Smooth muscle cell (in vitro differentiated cells): ENCODE data around the gene CLEC4D. TPM values are rescaled to one million over a fixed set of nuclear protein-coding genes. Genes with fewer than 3 reads are reported as not detected.

Experiments
- DNase-seq: peaks from one replicate; lab custom pipeline; 2025; ENCODE audit not compliant: unreplicated experiment; lab: John Stamatoyannopoulos, UW
- H2AFZ ChIP-seq: fragments of 200-600 bp; sonication (generic); 2 replicates; pipeline ENCODE4 v1.6.0; 2016; ENCODE audit warnings: antibody characterized with exemption, low read depth, mild to moderate bottlenecking
- H3F3A ChIP-seq: fragments of 200-600 bp; sonication (generic); 2 replicates; pipeline ENCODE4 v1.6.0; 2017; ENCODE audit warnings: antibody characterized with exemption, low read depth
- H3K27ac ChIP-seq: fragments of 200-600 bp; sonication (generic); 2 replicates; pipeline ENCODE4 v1.5.1; 2016; ENCODE audit warnings: low read depth, mild to moderate bottlenecking
- H3K27me3 ChIP-seq: fragments of 200-600 bp; sonication (generic); 2 replicates; pipeline ENCODE4 v1.6.1; 2016; ENCODE audit warnings: low read depth, mild to moderate bottlenecking
- H3K36me3 ChIP-seq: fragments of 200-600 bp; sonication (generic); 2 replicates; pipeline ENCODE4 v1.5.1; 2016; ENCODE audit warnings: low read depth
- H3K4me1 ChIP-seq: fragments of 200-600 bp; sonication (generic); 2 replicates; pipeline ENCODE4 v1.5.1; 2016; ENCODE audit warnings: low read depth
- H3K4me2 ChIP-seq: fragments of 200-600 bp; sonication (generic); 2 replicates; pipeline ENCODE4 v1.6.0; 2016; ENCODE audit warnings: mild to moderate bottlenecking
- H3K4me3 ChIP-seq: fragments of 200-600 bp; sonication (generic); 2 replicates; pipeline ENCODE4 v1.5.1; 2016; ENCODE audit warnings: mild to moderate bottlenecking
- H3K79me2 ChIP-seq: fragments of 200-600 bp; sonication (generic); 2 replicates; pipeline ENCODE4 v1.6.0; 2016; ENCODE audit warnings: low read depth, mild to moderate bottlenecking
- H3K9ac ChIP-seq: fragments of 200-600 bp; sonication (generic); 2 replicates; pipeline ENCODE4 v1.6.0; 2016; ENCODE audit warnings: low read depth
- H3K9me3 ChIP-seq: fragments of 200-600 bp; sonication (generic); replicated peaks from 2 replicates; pipeline ENCODE4 v1.5.1; 2016; ENCODE audit warnings: low read depth
- H4K20me1 ChIP-seq: fragments of 200-600 bp; sonication (generic); 2 replicates; pipeline ENCODE4 v1.6.0; 2016; ENCODE audit warnings: low read depth
- WGBS: methylation state at CpG from one replicate; pipeline ENCODE4 v1.1.7; 2016; ENCODE audit warnings: low lambda C conversion rate; 5-methylcytosine and 5-hydroxymethylcytosine counted together
- polyA plus RNA-seq: library from polyadenylated mRNA; unstranded; fragments of >200 nt; fragmentation: Nextera tagmentation; extraction: Ambion mirVana; gene quantifications from 2 replicates; pipeline ENCODE4 v1.2.1, GENCODE V29; 2016
- total RNA-seq: library from RNA; depleted of rRNA; stranded (reverse); fragments of >200 nt; gene quantifications from 2 replicates; pipeline ENCODE4 v1.2.3, GENCODE V29; 2014
- TF ChIP-seq, protein P1 (sequence below): fragments of 200-600 bp; sonication (generic); IDR thresholded peaks from 2 replicates; pipeline ENCODE4 v1.5.1; 2017; ENCODE audit warnings: borderline replicate concordance, mild to moderate bottlenecking, antibody characterized with exemption; ENCODE audit not compliant: insufficient read depth, poor library complexity, severe bottlenecking

Gene CLEC4D
- total and polyA plus RNA-seq, 2 experiments from 2014 or later, result not detected

DNA sequence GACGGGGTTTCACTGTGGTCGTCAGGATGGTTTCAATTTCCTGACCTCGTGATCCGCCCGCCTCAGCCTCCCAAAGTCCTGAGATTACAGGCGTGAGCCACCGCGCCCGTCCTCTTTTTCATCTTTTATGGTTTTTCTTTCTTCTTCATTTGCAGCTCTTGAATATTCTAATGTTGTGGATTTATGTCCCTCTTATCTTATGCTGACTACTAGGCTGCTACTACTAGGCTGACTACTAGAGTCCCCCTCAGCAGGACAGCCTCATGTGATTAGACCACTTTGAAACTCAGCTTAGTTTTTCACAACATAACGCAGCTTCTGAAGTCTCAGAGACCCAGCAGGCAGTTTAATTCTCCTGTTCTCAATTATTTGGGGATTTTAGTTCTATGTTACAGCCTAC is 28.3 kb downstream of the CLEC4D start:
- no peak overlapping the region for H3K27ac ChIP-seq
- H3K9me3 ChIP-seq, result no peaks in the 10 kb centered on the region
- no peaks in the 10 kb centered on the region for H3F3A ChIP-seq
- H3K4me3 ChIP-seq, result no peak overlapping the region
- no peaks in the 10 kb centered on the region for H3K36me3 ChIP-seq
- H3K4me2 ChIP-seq, result no peak overlapping the region
- H3K79me2 ChIP-seq, result no peaks in the 10 kb centered on the region
- no peak overlapping the region for H3K9ac ChIP-seq
- 91% methylated on average over 10 of the region's 10 CpGs for WGBS
- TF ChIP-seq, protein P1, sequence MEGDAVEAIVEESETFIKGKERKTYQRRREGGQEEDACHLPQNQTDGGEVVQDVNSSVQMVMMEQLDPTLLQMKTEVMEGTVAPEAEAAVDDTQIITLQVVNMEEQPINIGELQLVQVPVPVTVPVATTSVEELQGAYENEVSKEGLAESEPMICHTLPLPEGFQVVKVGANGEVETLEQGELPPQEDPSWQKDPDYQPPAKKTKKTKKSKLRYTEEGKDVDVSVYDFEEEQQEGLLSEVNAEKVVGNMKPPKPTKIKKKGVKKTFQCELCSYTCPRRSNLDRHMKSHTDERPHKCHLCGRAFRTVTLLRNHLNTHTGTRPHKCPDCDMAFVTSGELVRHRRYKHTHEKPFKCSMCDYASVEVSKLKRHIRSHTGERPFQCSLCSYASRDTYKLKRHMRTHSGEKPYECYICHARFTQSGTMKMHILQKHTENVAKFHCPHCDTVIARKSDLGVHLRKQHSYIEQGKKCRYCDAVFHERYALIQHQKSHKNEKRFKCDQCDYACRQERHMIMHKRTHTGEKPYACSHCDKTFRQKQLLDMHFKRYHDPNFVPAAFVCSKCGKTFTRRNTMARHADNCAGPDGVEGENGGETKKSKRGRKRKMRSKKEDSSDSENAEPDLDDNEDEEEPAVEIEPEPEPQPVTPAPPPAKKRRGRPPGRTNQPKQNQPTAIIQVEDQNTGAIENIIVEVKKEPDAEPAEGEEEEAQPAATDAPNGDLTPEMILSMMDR, result no peak
- no peaks in the 10 kb centered on the region for H3K27me3 ChIP-seq
- no peak for DNase-seq
- no peak overlapping the region for H2AFZ ChIP-seq
- H3K4me1 ChIP-seq, result no peaks in the 10 kb centered on the region
- no peaks in the 10 kb centered on the region for H4K20me1 ChIP-seq

DNA sequence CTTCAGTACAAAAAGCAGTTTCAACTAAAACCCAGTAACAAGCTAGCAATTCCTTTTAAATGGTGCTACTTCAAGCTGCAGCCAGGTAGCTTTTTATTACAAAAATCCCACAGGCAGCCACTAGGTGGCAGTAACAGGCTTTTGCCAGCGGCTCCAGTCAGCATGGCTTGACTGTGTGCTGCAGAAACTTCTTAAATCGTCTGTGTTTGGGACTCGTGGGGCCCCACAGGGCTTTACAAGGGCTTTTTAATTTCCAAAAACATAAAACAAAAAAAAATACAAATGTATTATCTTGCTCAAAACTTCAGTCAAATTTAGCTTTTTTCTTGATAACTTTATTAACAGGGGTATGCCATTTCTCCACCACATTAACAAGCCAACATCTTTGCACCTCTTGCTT is 31.0 kb downstream of the CLEC4D start:
- H3K36me3 ChIP-seq, result no peaks in the 10 kb centered on the region
- peak overlapping the region; percentile 72 for H3K4me2 ChIP-seq
- peak overlapping the region; percentile 12 for H3K4me3 ChIP-seq
- TF ChIP-seq, protein P1, result peak; percentile 96
- no peak overlapping the region for H3K27ac ChIP-seq
- H3K79me2 ChIP-seq, result no peaks in the 10 kb centered on the region
- no peaks in the 10 kb centered on the region for H4K20me1 ChIP-seq
- no peaks in the 10 kb centered on the region for H3K4me1 ChIP-seq
- WGBS, result 6% methylated on average over 3 of the region's 3 CpGs
- no peak overlapping the region for H3K9ac ChIP-seq
- DNase-seq, result peak; percentile 10
- H3F3A ChIP-seq, result no peaks in the 10 kb centered on the region
- H2AFZ ChIP-seq, result peak overlapping the region; percentile 64
- no peaks in the 10 kb centered on the region for H3K9me3 ChIP-seq
- no peaks in the 10 kb centered on the region for H3K27me3 ChIP-seq

DNA sequence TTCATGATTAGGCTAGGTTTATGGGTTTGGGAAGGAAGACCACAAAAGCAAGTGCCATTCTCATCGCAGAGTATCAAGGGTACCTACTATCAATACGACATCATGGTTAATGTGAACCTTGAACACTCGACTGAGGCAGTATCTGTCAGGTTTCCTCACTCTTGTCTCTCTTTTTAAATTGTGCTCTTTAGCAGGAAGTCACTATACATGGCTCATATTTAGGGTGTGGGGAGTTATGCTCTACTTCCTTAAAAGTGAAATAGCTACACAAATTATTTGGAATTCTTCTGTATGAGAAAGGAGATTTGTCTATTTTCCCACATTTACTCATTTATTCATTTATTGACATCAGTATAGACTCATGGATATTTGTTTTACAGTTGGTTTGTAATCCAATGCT is 33.3 kb downstream of the CLEC4D start:
- H2AFZ ChIP-seq, result no peak overlapping the region
- TF ChIP-seq, protein P1, result no peak
- no peak overlapping the region for H3K9ac ChIP-seq

DNA sequence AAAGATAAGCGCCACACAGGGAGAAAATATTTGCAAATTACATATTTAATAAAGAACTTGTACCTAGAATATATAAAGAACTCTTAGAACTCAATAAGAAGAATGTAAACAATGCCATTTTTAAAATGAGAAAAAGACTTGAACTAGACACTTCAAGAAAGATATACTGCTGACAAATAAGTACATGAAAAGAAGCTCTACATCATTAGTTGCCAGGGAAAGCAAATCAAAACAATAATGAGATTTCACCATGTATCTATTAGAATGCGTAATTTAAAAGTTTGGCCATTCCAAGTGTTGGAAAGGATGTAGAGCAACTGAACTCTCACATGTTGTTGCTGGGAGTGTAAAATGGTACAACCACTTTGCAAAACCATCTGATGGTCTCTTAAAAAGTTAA is 34.3 kb downstream of the CLEC4D start:
- H2AFZ ChIP-seq, result no peak overlapping the region
- no peaks in the 10 kb centered on the region for H3K36me3 ChIP-seq
- H3F3A ChIP-seq, result no peaks in the 10 kb centered on the region
- H3K4me1 ChIP-seq, result no peaks in the 10 kb centered on the region
- H3K27ac ChIP-seq, result no peak overlapping the region
- H3K79me2 ChIP-seq, result no peaks in the 10 kb centered on the region
- H3K9ac ChIP-seq, result no peak overlapping the region
- no peak overlapping the region for H3K4me3 ChIP-seq
- 92% methylated on average over 2 of the region's 2 CpGs for WGBS
- H4K20me1 ChIP-seq, result no peaks in the 10 kb centered on the region
- TF ChIP-seq, protein P1, result no peak
- no peaks in the 10 kb centered on the region for H3K9me3 ChIP-seq
- no peak overlapping the region for H3K4me2 ChIP-seq
- DNase-seq, result no peak
- H3K27me3 ChIP-seq, result no peaks in the 10 kb centered on the region

More for the DNA sequence above, 33.3 kb downstream of the CLEC4D start:
- Histone ChIP-seq H3K27me3 (no peaks in the 10 kb centered on the region), H3K4me2 (no peak overlapping the region), H3K9me3 (no peaks in the 10 kb centered on the region), H3K4me1 (no peaks in the 10 kb centered on the region), H3K36me3 (no peaks in the 10 kb centered on the region), H3F3A (no peaks in the 10 kb centered on the region), H3K4me3 (no peak overlapping the region), H4K20me1 (no peaks in the 10 kb centered on the region), H3K79me2 (no peaks in the 10 kb centered on the region), H3K27ac (no peak overlapping the region)
- WGBS, result 89% methylated on average over 3 of the region's 3 CpGs
- DNase-seq, result no peak
